ENCODE results near the gene PAPSS1.

DNA sequence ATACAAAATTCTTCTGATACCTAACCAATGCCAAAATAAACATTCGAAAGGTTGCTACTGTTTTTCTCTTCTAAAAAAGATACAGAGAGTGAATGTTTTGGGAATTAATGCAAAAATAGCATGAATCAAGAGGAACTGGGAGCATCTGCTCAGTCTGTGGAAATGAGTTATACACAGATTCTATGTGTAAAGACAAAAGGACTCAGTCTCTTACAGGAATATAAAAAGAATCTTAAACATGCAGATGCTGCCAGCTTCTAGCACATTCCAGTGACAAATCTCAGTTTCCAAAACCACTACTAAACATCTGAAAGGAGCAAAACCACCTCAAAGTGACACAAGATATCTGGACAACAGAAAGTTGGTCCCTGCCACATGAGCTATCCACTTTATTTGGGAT is 55.0 kb downstream of the PAPSS1 start:
- TF ChIP-seq GATA2 (IDR thresholded peaks at IDR 0.05; ENCODE audit: low read depth, low read length) (no peak), GATA3 (IDR thresholded peaks at IDR 0.05; ENCODE audit: low read depth, low read length) (no peak)
